Hepatocyte (in vitro differentiated cells): Measurements from ENCODE around the gene MEG3. TPM values are rescaled to one million over a fixed set of nuclear protein-coding genes. Genes with fewer than 3 reads are reported as not detected.

Source experiments
- DNase-seq: peaks from one replicate; pipeline ENCODE4 v3.0.0-alpha.2; 2016; ENCODE audit warnings: low spot score
- H2AFZ ChIP-seq: fragments of 200-600 bp; sonication (generic); 2 replicates; pipeline ENCODE4 v1.6.0; 2016; ENCODE audit warnings: antibody characterized with exemption, mild to moderate bottlenecking
- H3K27ac ChIP-seq: fragments of 200-600 bp; sonication (generic); 2 replicates; pipeline ENCODE4 v1.5.1; 2016; ENCODE audit warnings: mild to moderate bottlenecking
- H3K27me3 ChIP-seq: fragments of 200-600 bp; sonication (generic); 2 replicates; pipeline ENCODE4 v1.6.1; 2016
- H3K36me3 ChIP-seq: fragments of 200-600 bp; sonication (generic); replicated peaks from 2 replicates; pipeline ENCODE4 v1.5.1; 2016; ENCODE audit warnings: low read depth; ENCODE audit not compliant: insufficient read depth
- H3K4me1 ChIP-seq: fragments of 200-600 bp; sonication (generic); 2 replicates; pipeline ENCODE4 v1.5.1; 2016; ENCODE audit warnings: mild to moderate bottlenecking, moderate library complexity; ENCODE audit not compliant: insufficient read depth
- H3K4me2 ChIP-seq: fragments of 200-600 bp; sonication (generic); 2 replicates; pipeline ENCODE4 v1.6.0; 2016
- H3K4me3 ChIP-seq: fragments of 200-600 bp; sonication (generic); 2 replicates; pipeline ENCODE4 v1.5.1; 2016; ENCODE audit warnings: mild to moderate bottlenecking
- H3K79me2 ChIP-seq: fragments of 200-600 bp; sonication (generic); 2 replicates; pipeline ENCODE4 v1.6.0; 2017; ENCODE audit warnings: mild to moderate bottlenecking
- H3K9me2 ChIP-seq: fragments of 200-600 bp; sonication (generic); replicated peaks from 2 replicates; pipeline ENCODE4 v1.6.0; 2017; ENCODE audit warnings: mild to moderate bottlenecking; ENCODE audit not compliant: insufficient read depth
- H3K9me3 ChIP-seq: fragments of 200-600 bp; sonication (generic); 2 replicates; pipeline ENCODE4 v1.5.1; 2016; ENCODE audit warnings: low read depth, mild to moderate bottlenecking
- H4K20me1 ChIP-seq: fragments of 200-600 bp; sonication (generic); 2 replicates; pipeline ENCODE4 v1.6.0; 2016; ENCODE audit warnings: mild to moderate bottlenecking; ENCODE audit not compliant: insufficient read depth, poor library complexity, severe bottlenecking
- EZH2 ChIP-seq: fragments of 200-600 bp; sonication (generic); IDR thresholded peaks from 2 replicates; pipeline ENCODE4 v1.6.1; 2016; ENCODE audit warnings: antibody characterized with exemption, mild to moderate bottlenecking, borderline replicate concordance
- EZH2phosphoT487 ChIP-seq: fragments of 200-600 bp; sonication (generic); IDR thresholded peaks from one replicate; pipeline ENCODE4 v1.6.1; 2018; ENCODE audit warnings: antibody characterized with exemption, mild to moderate bottlenecking, low read depth, moderate library complexity; ENCODE audit not compliant: unreplicated experiment, severe bottlenecking
- WGBS: methylation state at CpG from one replicate; pipeline ENCODE4 v1.1.6; 2016; ENCODE audit warnings: low lambda C conversion rate; ENCODE audit errors: missing lambda C conversion rate; 5-methylcytosine and 5-hydroxymethylcytosine counted together
- polyA plus RNA-seq: library from polyadenylated mRNA; unstranded; fragments of >200 nt; fragmentation: Nextera tagmentation; extraction: Ambion mirVana; gene quantifications from 2 replicates; pipeline ENCODE4 v1.2.1, GENCODE V29; 2016
- total RNA-seq: library from RNA; depleted of rRNA; stranded (reverse); fragments of >200 nt; gene quantifications from 2 replicates; pipeline ENCODE4 v1.2.3, GENCODE V29; 2014
- TF ChIP-seq, protein P1 (sequence below): fragments of 200-600 bp; sonication (generic); IDR thresholded peaks from 2 replicates; pipeline ENCODE4 v1.5.1; 2016; ENCODE audit warnings: antibody characterized with exemption, mild to moderate bottlenecking; ENCODE audit not compliant: poor library complexity

Gene MEG3
- total and polyA plus RNA-seq, 2 experiments from 2014 or later = not detected

DNA sequence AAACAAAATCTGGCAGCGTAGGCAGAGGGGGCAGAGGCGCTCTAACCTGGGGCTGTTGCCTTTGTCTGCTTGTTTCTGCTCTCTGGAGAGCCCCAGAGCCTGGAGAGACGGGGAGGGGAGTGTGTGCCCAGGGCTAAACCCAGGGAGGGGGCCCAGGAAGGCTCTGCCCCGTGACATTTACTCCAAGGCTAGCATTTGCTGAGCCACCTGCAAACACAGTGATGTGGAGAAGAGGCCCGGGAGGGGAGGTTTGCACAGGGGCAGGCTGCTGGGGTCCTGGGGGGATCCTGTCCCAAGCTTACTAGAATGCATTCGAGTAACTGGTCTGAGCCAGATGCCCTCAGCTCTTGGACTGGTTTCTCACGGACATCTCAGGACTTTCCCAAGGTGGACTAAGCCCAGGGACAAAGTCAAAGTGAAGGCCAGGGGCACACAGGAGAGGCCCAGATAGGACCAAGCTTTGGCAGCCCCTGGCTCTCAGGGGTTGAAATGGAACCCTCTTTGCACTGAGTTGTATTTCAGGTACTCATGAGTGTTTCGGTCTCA, 12.0 kb downstream of the MEG3 start:
- peak overlapping the region; percentile 4 for H3K4me2 ChIP-seq
- no peak for TF ChIP-seq EZH2
- TF ChIP-seq, protein P1, sequence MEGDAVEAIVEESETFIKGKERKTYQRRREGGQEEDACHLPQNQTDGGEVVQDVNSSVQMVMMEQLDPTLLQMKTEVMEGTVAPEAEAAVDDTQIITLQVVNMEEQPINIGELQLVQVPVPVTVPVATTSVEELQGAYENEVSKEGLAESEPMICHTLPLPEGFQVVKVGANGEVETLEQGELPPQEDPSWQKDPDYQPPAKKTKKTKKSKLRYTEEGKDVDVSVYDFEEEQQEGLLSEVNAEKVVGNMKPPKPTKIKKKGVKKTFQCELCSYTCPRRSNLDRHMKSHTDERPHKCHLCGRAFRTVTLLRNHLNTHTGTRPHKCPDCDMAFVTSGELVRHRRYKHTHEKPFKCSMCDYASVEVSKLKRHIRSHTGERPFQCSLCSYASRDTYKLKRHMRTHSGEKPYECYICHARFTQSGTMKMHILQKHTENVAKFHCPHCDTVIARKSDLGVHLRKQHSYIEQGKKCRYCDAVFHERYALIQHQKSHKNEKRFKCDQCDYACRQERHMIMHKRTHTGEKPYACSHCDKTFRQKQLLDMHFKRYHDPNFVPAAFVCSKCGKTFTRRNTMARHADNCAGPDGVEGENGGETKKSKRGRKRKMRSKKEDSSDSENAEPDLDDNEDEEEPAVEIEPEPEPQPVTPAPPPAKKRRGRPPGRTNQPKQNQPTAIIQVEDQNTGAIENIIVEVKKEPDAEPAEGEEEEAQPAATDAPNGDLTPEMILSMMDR = no peak
- TF ChIP-seq EZH2phosphoT487 = no peak
- no peaks in the 10 kb centered on the region for H3K9me3 ChIP-seq
- no peaks in the 10 kb centered on the region for H3K79me2 ChIP-seq
- peaks cover 49% of the 10 kb centered on the region for H3K4me1 ChIP-seq
- no peak for DNase-seq
- no peaks in the 10 kb centered on the region for H4K20me1 ChIP-seq
- H3K36me3 ChIP-seq = no peaks in the 10 kb centered on the region
- WGBS = 57% methylated on average over 8 of the region's 8 CpGs
- H2AFZ ChIP-seq = no peak overlapping the region
- H3K9me2 ChIP-seq = no peaks in the 10 kb centered on the region
- H3K27me3 ChIP-seq = no peaks in the 10 kb centered on the region
- no peak overlapping the region for H3K4me3 ChIP-seq
- H3K27ac ChIP-seq = peak overlapping the region; percentile 78

DNA sequence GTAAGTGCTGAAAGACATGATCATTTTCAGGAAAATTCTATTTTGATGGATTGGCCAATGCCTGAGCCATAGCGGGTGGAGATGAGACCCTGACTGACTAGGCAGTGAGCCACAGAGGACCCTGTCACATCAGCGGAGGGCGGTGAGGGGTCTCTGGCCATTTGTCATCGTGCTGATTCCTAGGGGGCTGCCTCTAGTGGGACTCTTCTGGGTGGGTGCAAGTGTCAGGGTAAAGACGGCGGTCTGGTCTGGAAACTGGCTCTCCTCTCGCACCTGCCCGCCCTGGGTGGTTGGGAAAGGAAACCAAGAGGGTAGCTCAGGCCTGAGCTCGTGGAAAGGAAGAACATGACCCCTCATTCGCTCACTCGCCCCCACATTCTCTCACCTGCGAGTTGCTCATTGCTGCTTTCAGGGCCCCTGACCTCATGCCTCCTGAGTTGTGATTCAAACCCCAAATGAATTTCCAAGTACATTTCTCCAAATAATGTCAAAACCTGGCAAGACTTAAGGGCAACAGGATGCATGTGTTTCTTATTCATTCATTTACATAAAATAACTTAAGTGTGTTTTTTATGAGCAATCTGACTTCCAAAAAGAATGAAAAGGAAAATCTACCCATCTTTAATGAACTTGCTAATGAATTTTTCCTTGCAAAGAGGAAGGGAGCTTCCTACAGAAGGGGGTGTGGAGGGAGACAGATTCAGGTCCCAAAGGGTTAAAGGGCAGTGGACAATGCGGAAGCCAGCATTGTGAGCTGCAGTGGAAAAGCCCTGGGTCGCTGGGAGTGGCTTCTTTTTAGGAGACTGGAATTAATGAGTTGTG, 12.8 kb downstream of the MEG3 start:
- no peaks in the 10 kb centered on the region for H3K36me3 ChIP-seq
- TF ChIP-seq, protein P1 = no peak
- TF ChIP-seq EZH2phosphoT487 = no peak
- no peak overlapping the region for H3K4me2 ChIP-seq
- no peak for DNase-seq
- no peaks in the 10 kb centered on the region for H3K79me2 ChIP-seq
- H3K9me3 ChIP-seq = no peaks in the 10 kb centered on the region
- H3K4me1 ChIP-seq = peaks cover 54% of the 10 kb centered on the region
- H3K9me2 ChIP-seq = no peaks in the 10 kb centered on the region
- no peaks in the 10 kb centered on the region for H4K20me1 ChIP-seq
- peak overlapping the region; percentile 89 for H3K27ac ChIP-seq
- no peaks in the 10 kb centered on the region for H3K27me3 ChIP-seq
- no peak overlapping the region for H2AFZ ChIP-seq
- H3K4me3 ChIP-seq = no peak overlapping the region
- 86% methylated on average over 14 of the region's 14 CpGs for WGBS

DNA sequence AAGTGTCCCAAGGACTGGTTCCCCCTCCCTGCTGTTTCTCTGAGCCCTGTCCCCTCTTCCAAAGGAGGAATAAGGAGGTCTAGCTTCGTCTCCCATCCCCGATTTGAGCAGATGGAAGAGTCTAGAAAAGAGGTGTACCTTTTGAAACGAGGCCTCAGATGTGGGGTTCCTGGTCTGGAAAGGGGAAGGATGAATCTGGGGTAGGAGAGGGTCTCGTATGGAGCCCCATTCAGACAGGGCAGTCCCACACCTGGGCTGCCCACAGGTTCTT, 13.3 kb downstream of the MEG3 start:
- Histone ChIP-seq H3K79me2 (no peaks in the 10 kb centered on the region), H3K4me3 (no peak overlapping the region), H3K36me3 (no peaks in the 10 kb centered on the region), H3K4me2 (no peak overlapping the region), H3K4me1 (peaks cover 54% of the 10 kb centered on the region), H3K27me3 (no peaks in the 10 kb centered on the region), H3K9me3 (no peaks in the 10 kb centered on the region), H2AFZ (no peak overlapping the region), H3K27ac (peak overlapping the region; percentile 89), H4K20me1 (no peaks in the 10 kb centered on the region), H3K9me2 (no peaks in the 10 kb centered on the region)
- no peak for DNase-seq
- 77% methylated on average over 4 of the region's 4 CpGs for WGBS
- no peak for TF ChIP-seq EZH2phosphoT487
- TF ChIP-seq EZH2 = no peak
- TF ChIP-seq, protein P1 = no peak
